Measurements from ENCODE around the gene NAALADL2. TPM values are rescaled to one million over a fixed set of nuclear protein-coding genes. Genes with fewer than 3 reads are reported as not detected.

NAALADL2 gene
- total RNA-seq, 1 donor from 2014 or later, result 12.5 TPM

GRCh38 chr3:174854987-174855386 lies 4.1 kb upstream of the NAALADL2 start:
- H3K4me3 ChIP-seq, result no peak overlapping the region
- H3K36me3 ChIP-seq, result no peaks in the 10 kb centered on the region
- no peak for DNase-seq (ENCODE audit: extremely low spot score in 2 of 2)
- intact Hi-C loops (cut with DNase I), result no loop called here
- TF ChIP-seq CTCF (IDR thresholded peaks at IDR 0.05) (no peak), POLR2A (IDR thresholded peaks at IDR 0.05) (no peak), POLR2AphosphoS5 (IDR thresholded peaks at IDR 0.05; ENCODE audit: insufficient read depth in 1 of 2, low read depth in 1 of 2) (no peak)
- no peaks in the 10 kb centered on the region for H3K9me3 ChIP-seq
- H3K27ac ChIP-seq, result no peak overlapping the region
- H3K4me1 ChIP-seq, result no peaks in the 10 kb centered on the region
- H3K27me3 ChIP-seq, result no peaks in the 10 kb centered on the region

- intact Hi-C loops (cut with DNase I), result no loop called here
- Histone ChIP-seq H3K4me3 (no peak overlapping the region), H3K36me3 (no peaks in the 10 kb centered on the region), H3K27ac (no peak overlapping the region), H3K4me1 (peaks cover 3% of the 10 kb centered on the region), H3K27me3 (no peaks in the 10 kb centered on the region), H3K9me3 (no peaks in the 10 kb centered on the region)
- no peak for DNase-seq (ENCODE audit: extremely low spot score in 2 of 2)
- TF ChIP-seq CTCF (IDR thresholded peaks at IDR 0.05) (no peak), POLR2A (IDR thresholded peaks at IDR 0.05) (no peak), POLR2AphosphoS5 (IDR thresholded peaks at IDR 0.05; ENCODE audit: insufficient read depth in 1 of 2, low read depth in 1 of 2) (no peak)
Observed at GRCh38 chr3:174857301-174857700, 1.8 kb upstream of the NAALADL2 start.

DNA sequence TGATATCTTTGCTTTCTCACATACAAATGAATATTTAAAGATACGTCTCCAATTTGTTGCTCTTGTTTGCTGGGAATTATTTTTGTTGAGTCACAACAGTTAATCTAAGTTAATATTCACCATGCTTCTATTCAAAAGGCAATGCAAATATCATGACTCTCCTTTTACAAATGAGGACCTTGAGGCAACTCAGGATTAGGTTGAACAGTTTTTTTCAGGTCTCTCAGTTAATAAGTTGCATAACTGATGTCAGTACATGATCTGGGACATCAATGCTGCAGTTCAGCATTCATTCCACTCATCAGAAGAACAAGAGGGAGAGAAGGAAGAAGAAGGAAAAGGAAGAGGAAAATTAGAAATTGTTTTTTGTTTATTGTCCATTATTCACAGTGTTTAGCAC lies 781 bp upstream of the NAALADL2 start:
- intact Hi-C loops (cut with DNase I), result no loop called here
- Histone ChIP-seq H3K36me3 (no peaks in the 10 kb centered on the region), H3K4me1 (peaks cover 5% of the 10 kb centered on the region), H3K27me3 (no peaks in the 10 kb centered on the region), H3K9me3 (no peaks in the 10 kb centered on the region), H3K4me3 (no peak overlapping the region), H3K27ac (no peak overlapping the region)
- no peak for DNase-seq (ENCODE audit: extremely low spot score in 2 of 2)
- no peak for TF ChIP-seq POLR2AphosphoS5 (IDR thresholded peaks at IDR 0.05; ENCODE audit: insufficient read depth in 1 of 2, low read depth in 1 of 2)

DNA sequence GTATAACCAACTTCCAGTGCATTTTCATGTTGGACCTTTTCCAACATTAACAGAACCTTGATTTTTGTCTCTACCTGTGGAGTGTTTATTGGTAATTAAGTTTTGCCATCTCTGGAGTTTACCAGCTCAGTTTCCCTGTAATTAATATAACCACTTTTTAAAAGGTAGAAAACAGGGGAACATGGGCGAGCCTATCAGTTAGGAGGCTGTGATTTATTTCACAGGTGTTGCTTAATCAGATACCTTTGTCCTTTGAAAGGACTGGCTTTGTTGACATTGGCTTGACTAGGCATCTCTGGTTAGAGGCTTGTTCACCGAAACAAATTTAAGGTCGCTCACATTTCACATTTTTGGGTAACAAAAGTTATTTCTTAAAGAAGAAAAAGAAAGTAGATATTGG lies 622 bp downstream of the NAALADL2 start:
- no peak for DNase-seq (ENCODE audit: extremely low spot score in 2 of 2)
- no peak for TF ChIP-seq POLR2AphosphoS5 (IDR thresholded peaks at IDR 0.05; ENCODE audit: insufficient read depth in 1 of 2, low read depth in 1 of 2)
- TF ChIP-seq CTCF (IDR thresholded peaks at IDR 0.05), result no peak
- no peak for TF ChIP-seq POLR2A (IDR thresholded peaks at IDR 0.05)
- Histone ChIP-seq H3K27ac (no peak overlapping the region), H3K4me1 (peaks cover 10% of the 10 kb centered on the region), H3K36me3 (no peaks in the 10 kb centered on the region), H3K27me3 (no peaks in the 10 kb centered on the region), H3K9me3 (no peaks in the 10 kb centered on the region), H3K4me3 (no peak overlapping the region)
- intact Hi-C loops (cut with DNase I), result no loop called here

DNA sequence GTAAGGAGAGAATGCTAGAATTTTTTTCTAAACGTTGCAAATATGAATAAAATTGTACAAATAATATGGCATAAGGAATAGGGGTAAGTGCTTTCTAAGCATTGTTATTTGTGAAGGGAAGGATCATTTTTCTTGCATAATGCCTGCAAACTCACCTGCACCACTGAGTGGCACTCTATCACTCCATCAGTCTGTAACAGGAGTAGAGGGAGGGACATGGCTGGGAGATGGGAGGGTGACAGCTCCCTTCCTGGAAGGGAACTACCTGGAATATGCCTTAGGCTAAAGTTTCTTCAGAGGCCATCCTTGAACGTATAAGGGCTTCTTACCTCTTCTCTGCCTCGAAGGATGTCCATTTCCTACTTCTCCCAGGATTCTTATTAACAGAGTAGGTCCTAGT lies 3.0 kb downstream of the NAALADL2 start:
- intact Hi-C loops (cut with DNase I), result no loop called here
- TF ChIP-seq POLR2AphosphoS5 (IDR thresholded peaks at IDR 0.05; ENCODE audit: insufficient read depth in 1 of 2, low read depth in 1 of 2), result no peak
- no peak for TF ChIP-seq POLR2A (IDR thresholded peaks at IDR 0.05)
- TF ChIP-seq CTCF (IDR thresholded peaks at IDR 0.05), result no peak
- H3K27ac ChIP-seq, result no peak overlapping the region
- peaks cover 10% of the 10 kb centered on the region for H3K4me1 ChIP-seq
- no peak overlapping the region for H3K4me3 ChIP-seq
- H3K36me3 ChIP-seq, result no peaks in the 10 kb centered on the region
- no peaks in the 10 kb centered on the region for H3K27me3 ChIP-seq
- DNase-seq (ENCODE audit: extremely low spot score in 2 of 2), result no peak
- no peaks in the 10 kb centered on the region for H3K9me3 ChIP-seq

DNA sequence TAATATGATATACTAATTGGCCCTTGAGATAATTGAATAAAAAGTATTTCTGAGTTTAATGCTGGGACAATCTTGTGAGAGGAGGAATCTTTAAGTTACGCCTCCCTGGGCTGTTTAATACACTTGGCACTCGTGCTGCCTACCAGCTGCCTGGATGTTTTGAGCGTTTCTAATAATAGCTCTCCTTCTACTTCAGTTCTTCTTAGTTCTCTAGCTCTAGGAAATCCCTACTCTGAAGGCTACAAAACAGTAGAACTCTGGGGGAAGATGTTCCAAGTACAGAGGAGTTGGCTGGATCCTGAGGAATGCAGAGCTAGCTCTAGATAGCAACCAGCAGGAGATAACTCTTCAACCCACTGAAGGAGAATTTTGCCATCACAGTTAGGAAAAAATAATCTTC lies 3.5 kb downstream of the NAALADL2 start:
- intact Hi-C loops (cut with DNase I), result no loop called here
- no peak overlapping the region for H3K27ac ChIP-seq
- no peak for DNase-seq (ENCODE audit: extremely low spot score in 2 of 2)
- no peaks in the 10 kb centered on the region for H3K36me3 ChIP-seq
- H3K9me3 ChIP-seq, result no peaks in the 10 kb centered on the region
- H3K4me1 ChIP-seq, result peaks cover 10% of the 10 kb centered on the region
- TF ChIP-seq POLR2A (IDR thresholded peaks at IDR 0.05) (no peak), POLR2AphosphoS5 (IDR thresholded peaks at IDR 0.05; ENCODE audit: insufficient read depth in 1 of 2, low read depth in 1 of 2) (no peak), CTCF (IDR thresholded peaks at IDR 0.05) (no peak)
- no peak overlapping the region for H3K4me3 ChIP-seq
- H3K27me3 ChIP-seq, result no peaks in the 10 kb centered on the region

Data from vagina (tissue), 2 donors.